A673 (cell line): Measurements from ENCODE around the gene DCP1B. TPM values are rescaled to one million over a fixed set of nuclear protein-coding genes. Genes with fewer than 3 reads are reported as not detected.

Experiments used
- BruUV-seq: library from RNA; stranded (reverse); fragments of 400-500 nt; replicated peaks from 2 replicates; lab custom pipeline; 2021; lab: Mats Ljungman, UMichigan
- CTCF ChIA-PET: fragments of 300-600 bp; sonication (Branson Sonifier 250); formaldehyde crosslinking; loops from one replicate; lab custom pipeline; 2022; ENCODE audit warnings: antibody characterized with exemption; lab: Charles Lee
- POLR2A ChIA-PET: fragments of 300-600 bp; sonication (Branson Sonifier 250); formaldehyde crosslinking; loops from one replicate; lab custom pipeline; 2022; ENCODE audit warnings: antibody characterized with exemption; ENCODE audit not compliant: low non-redundant PET; lab: Charles Lee
- DNase-seq: peaks from one replicate; pipeline ENCODE4 v3.0.0-alpha.2; 2015; ENCODE audit warnings: low spot score
- H3K27ac ChIP-seq: fragments of 200-600 bp; sonication (generic); 2 replicates; pipeline ENCODE4 v1.5.1; 2016; ENCODE audit warnings: mixed run types, low read depth, mild to moderate bottlenecking, mixed read lengths, antibody characterized with exemption, low read length; ENCODE audit not compliant: poor library complexity, severe bottlenecking
- H3K27me3 ChIP-seq: fragments of 200-600 bp; sonication (generic); replicated peaks from 2 replicates; pipeline ENCODE4 v1.6.1; 2017; ENCODE audit warnings: mixed run types, low read depth, mild to moderate bottlenecking, mixed read lengths, antibody characterized with exemption, low read length; ENCODE audit not compliant: insufficient read depth, poor library complexity
- H3K36me3 ChIP-seq: fragments of 200-600 bp; sonication (generic); 2 replicates; pipeline ENCODE4 v1.6.1; 2016; ENCODE audit warnings: mixed run types, mild to moderate bottlenecking, mixed read lengths, antibody characterized with exemption, low read length; ENCODE audit not compliant: insufficient read depth, poor library complexity, severe bottlenecking
- H3K4me1 ChIP-seq: fragments of 200-600 bp; sonication (generic); 2 replicates; pipeline ENCODE4 v1.6.1; 2017; ENCODE audit warnings: mixed run types, mild to moderate bottlenecking, mixed read lengths, antibody characterized with exemption, low read length; ENCODE audit not compliant: insufficient read depth, poor library complexity, severe bottlenecking
- H3K4me3 ChIP-seq: fragments of 200-600 bp; sonication (generic); 2 replicates; pipeline ENCODE4 v1.5.1; 2016; ENCODE audit warnings: low read depth, mixed run types, mild to moderate bottlenecking, mixed read lengths, low read length; ENCODE audit not compliant: poor library complexity, severe bottlenecking
- H3K9me3 ChIP-seq: fragments of 200-600 bp; sonication (generic); 2 replicates; pipeline ENCODE4 v1.6.1; 2016; ENCODE audit warnings: mixed run types, low read depth, mild to moderate bottlenecking, mixed read lengths, antibody characterized with exemption, low read length; ENCODE audit not compliant: poor library complexity, severe bottlenecking
- EZH2 ChIP-seq: fragments of 200-600 bp; sonication (generic); IDR thresholded peaks from 2 replicates; pipeline ENCODE4 v1.6.1; 2017; ENCODE audit warnings: borderline replicate concordance, low read depth, mild to moderate bottlenecking, mixed read lengths, antibody characterized with exemption, low read length; ENCODE audit not compliant: poor library complexity, severe bottlenecking
- intact Hi-C: fragments of 100-400 bp; cut with micrococcal nuclease; formaldehyde crosslinking; loops from one replicate; pipeline ENCODE4 v1.10.0; 2022; ENCODE audit not compliant: unreplicated experiment
- total RNA-seq: library from RNA; stranded (reverse); gene quantifications from 2 replicates; pipeline ENCODE4 v1.2.3, GENCODE V29; 2021
- TF ChIP-seq, protein P1 (sequence below): fragments of 300-800, 200-600 bp; sonication (generic); conservative IDR thresholded peaks from 2 replicates; pipeline ENCODE4 v1.5.1; 2017; ENCODE audit warnings: low read depth, mild to moderate bottlenecking, antibody characterized with exemption, low read length, moderate library complexity, mixed read lengths

DCP1B gene
- total RNA-seq, 1 experiment from 2014 or later = 8.8 TPM

DNA sequence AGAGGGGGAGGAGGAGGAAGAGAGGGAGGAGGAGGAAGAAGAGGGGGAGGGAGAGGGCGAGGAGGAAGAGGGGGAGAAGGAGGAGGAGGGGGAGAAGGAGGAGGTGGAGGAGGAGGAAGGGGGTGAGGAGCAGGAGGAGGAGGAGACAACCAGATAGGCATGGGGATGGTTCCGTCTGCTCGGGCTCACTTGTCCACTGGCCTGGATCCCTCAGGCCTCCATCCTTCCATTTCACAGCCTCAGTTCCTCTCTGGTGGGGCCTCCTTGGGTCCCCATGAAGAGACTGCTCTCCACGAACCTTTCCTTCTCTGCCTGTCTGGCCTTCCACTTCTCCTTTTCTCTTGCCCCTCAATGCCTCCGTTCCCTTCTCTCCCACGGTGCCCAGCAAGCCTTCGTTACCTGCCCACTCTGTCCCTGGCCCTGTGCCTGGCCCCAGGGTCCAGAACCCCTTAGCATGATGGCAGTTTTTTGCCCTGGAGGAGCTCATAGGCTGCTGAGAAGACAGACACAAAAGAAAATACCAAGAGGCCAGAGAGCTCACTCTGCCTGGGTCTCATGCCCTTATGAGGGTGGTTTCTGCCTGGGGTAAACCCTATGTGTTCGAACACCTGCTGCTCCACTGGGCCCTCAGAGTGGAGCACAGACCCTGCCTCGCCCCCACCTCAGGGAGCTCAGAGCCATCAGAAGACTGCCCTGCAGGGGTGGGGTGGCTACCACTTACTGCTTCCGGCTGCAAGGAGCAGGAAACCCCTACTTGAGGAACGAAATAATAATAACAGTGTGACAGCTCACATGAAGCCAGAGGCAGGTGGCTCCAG, 74.1 kb downstream of the DCP1B start:
- intact Hi-C loops = no loop called here
- Histone ChIP-seq H3K27me3 (no peaks in the 10 kb centered on the region), H3K4me1 (peaks cover 9% of the 10 kb centered on the region), H3K4me3 (no peak overlapping the region), H3K36me3 (no peaks in the 10 kb centered on the region), H3K9me3 (no peaks in the 10 kb centered on the region), H3K27ac (no peak overlapping the region)
- CTCF ChIA-PET = no interaction called here
- DNase-seq = no peak
- POLR2A ChIA-PET = interaction anchor here (0.6 kb wide), 1 partner anchor 64 kb away, joined by 3 read pairs; no protein-coding TSS in a partner anchor
- BruUV-seq = no TSS peak
- no peak for TF ChIP-seq EZH2
- TF ChIP-seq, protein P1, sequence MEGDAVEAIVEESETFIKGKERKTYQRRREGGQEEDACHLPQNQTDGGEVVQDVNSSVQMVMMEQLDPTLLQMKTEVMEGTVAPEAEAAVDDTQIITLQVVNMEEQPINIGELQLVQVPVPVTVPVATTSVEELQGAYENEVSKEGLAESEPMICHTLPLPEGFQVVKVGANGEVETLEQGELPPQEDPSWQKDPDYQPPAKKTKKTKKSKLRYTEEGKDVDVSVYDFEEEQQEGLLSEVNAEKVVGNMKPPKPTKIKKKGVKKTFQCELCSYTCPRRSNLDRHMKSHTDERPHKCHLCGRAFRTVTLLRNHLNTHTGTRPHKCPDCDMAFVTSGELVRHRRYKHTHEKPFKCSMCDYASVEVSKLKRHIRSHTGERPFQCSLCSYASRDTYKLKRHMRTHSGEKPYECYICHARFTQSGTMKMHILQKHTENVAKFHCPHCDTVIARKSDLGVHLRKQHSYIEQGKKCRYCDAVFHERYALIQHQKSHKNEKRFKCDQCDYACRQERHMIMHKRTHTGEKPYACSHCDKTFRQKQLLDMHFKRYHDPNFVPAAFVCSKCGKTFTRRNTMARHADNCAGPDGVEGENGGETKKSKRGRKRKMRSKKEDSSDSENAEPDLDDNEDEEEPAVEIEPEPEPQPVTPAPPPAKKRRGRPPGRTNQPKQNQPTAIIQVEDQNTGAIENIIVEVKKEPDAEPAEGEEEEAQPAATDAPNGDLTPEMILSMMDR = no peak

GRCh38 chr12:1929241-1929984, 74.8 kb downstream of the DCP1B start:
- no peak overlapping the region for H3K4me3 ChIP-seq
- H3K4me1 ChIP-seq = peaks cover 9% of the 10 kb centered on the region
- no TSS peak for BruUV-seq
- no peaks in the 10 kb centered on the region for H3K27me3 ChIP-seq
- H3K36me3 ChIP-seq = no peaks in the 10 kb centered on the region
- intact Hi-C loops = no loop called here
- TF ChIP-seq, protein P1 = no peak
- TF ChIP-seq EZH2 = no peak
- no peak overlapping the region for H3K27ac ChIP-seq
- no peaks in the 10 kb centered on the region for H3K9me3 ChIP-seq
- no peak for DNase-seq
- CTCF ChIA-PET = no interaction called here
- POLR2A ChIA-PET = no interaction called here

DNA sequence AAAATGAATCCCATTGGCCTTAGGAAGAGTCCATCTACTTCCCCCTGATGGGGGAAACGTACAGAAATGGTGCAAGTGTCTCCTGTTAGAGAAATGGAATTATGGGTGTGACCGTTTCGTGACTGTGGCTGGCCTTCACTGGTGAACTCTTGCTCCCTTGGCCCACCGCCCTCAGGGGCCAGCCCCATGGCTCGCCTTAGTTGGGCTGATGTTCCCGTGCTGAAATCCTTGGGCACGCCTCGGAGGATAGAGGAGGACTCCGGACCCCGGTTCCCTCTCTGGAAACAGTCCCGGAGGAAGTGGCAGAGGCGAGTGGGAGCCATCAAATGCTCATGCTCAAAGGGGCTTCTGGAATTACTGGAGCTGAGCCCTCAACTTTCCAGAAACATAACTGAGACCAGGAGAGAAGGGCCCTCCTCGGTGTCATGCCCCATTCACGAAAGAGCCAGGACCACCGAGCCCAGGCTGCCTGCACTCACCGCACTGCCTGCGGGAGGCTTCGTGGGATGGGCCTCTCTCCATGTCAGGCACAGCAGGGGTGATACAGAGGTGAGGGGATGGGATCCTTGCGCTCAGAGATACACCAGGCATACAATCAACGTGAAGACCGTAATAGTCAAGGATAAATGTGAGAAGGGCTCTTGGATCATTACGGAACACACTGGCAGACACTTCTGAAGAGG, 75.7 kb downstream of the DCP1B start:
- no peaks in the 10 kb centered on the region for H3K27me3 ChIP-seq
- H3K36me3 ChIP-seq = no peaks in the 10 kb centered on the region
- ChIA-PET CTCF (no interaction called here), POLR2A (no interaction called here)
- no peak for TF ChIP-seq EZH2
- TF ChIP-seq, protein P1 = no peak
- intact Hi-C loops = no loop called here
- no peak for DNase-seq
- peaks cover 9% of the 10 kb centered on the region for H3K4me1 ChIP-seq
- no peak overlapping the region for H3K4me3 ChIP-seq
- H3K9me3 ChIP-seq = no peaks in the 10 kb centered on the region
- BruUV-seq = no TSS peak
- H3K27ac ChIP-seq = no peak overlapping the region
